ENCODE data around the gene UCHL1.

DNA sequence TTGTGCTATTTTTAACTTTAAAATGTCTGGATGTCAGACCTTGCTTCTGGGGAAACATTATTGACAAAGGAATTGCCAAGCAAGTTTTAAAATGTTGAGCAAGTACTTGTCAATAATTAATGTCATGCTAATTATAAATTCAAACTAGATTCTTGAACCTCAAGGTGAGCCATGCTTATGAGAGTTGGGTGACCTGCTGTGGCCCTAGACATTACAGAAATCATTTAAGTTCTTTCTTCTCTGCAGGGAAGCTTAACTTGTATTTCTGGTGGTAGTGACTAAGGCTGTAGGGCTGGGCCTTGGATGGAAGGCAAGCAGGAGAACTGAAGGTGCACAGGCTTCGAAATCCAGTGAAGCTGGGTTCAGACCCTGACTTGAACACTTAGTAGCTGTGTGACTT, 14.8 kb upstream of the UCHL1 start:
- TF ChIP-seq, protein P1, sequence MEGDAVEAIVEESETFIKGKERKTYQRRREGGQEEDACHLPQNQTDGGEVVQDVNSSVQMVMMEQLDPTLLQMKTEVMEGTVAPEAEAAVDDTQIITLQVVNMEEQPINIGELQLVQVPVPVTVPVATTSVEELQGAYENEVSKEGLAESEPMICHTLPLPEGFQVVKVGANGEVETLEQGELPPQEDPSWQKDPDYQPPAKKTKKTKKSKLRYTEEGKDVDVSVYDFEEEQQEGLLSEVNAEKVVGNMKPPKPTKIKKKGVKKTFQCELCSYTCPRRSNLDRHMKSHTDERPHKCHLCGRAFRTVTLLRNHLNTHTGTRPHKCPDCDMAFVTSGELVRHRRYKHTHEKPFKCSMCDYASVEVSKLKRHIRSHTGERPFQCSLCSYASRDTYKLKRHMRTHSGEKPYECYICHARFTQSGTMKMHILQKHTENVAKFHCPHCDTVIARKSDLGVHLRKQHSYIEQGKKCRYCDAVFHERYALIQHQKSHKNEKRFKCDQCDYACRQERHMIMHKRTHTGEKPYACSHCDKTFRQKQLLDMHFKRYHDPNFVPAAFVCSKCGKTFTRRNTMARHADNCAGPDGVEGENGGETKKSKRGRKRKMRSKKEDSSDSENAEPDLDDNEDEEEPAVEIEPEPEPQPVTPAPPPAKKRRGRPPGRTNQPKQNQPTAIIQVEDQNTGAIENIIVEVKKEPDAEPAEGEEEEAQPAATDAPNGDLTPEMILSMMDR (IDR thresholded peaks at IDR 0.05), result no peak
- TF ChIP-seq POLR2A (IDR thresholded peaks at IDR 0.05) (no peak), POLR2AphosphoS5 (IDR thresholded peaks at IDR 0.05) (no peak)
